Adrenal gland (tissue), 5 donors: Measurements from ENCODE around the gene TCEA2.

Experiments
- POLR2A ChIP-seq, 2 donors: fragments of 450-650 bp; IDR thresholded peaks; one replicate each; pipeline ENCODE4 v1.6.1; 2017; ENCODE audit warnings: antibody characterized with exemption in 2 of 2, mild to moderate bottlenecking in 2 of 2, moderate library complexity in 1 of 2
- TF ChIP-seq, protein P1 (sequence below), 6 experiments: fragments of 450-650 bp in 4 of 6; fragments of 200-600 bp in 2 of 6; sonication (generic) in 1 of 6; IDR thresholded peaks; 1 replicate in 5 of 6; 2 replicates in 1 of 6; pipeline versions ENCODE4 v1.5.1 to v1.8.0; 2016 to 2021; ENCODE audit warnings: antibody characterized with exemption in 6 of 6, mild to moderate bottlenecking in 2 of 6, moderate library complexity in 1 of 6
- donor health status: DM: no; HTN: no; CAD: no.

DNA sequence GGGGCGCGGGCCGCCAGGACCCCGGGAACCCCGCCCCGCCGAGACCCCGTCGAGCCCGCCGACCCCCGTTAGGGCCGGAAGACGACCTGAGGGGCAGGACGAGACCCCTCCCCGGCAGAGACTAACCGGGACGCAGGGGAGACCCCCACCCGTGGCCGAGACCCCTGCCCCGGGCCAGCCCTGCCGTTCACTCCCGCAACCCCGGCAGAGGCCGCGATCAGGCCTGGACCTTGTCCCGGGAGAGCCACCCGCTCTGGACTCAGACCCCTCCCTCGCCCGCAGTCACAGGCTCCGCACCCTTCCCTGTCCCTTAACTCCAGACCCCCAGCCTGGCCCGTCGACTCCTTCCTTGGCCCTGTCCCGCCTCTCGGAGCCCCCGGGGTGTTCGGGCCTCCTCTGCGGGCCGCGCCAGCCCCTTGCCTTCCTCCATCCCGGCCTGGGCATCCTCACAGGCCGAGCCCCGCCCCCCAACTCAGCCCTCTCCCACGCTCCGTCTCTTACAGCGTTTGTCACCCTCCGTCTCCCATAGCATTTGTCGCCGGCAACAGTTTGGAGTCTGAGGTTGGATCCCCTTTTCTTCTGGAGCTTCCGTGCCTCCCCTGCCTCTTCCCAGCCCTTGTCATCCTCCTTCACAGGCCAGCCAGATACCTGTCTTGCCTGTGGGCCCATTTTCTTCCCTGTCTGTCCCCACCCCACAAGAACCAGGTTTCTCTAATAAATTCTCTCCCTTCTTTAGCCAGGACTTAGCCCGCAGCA, 569 bp downstream of the TCEA2 start:
- TF ChIP-seq, protein P1, sequence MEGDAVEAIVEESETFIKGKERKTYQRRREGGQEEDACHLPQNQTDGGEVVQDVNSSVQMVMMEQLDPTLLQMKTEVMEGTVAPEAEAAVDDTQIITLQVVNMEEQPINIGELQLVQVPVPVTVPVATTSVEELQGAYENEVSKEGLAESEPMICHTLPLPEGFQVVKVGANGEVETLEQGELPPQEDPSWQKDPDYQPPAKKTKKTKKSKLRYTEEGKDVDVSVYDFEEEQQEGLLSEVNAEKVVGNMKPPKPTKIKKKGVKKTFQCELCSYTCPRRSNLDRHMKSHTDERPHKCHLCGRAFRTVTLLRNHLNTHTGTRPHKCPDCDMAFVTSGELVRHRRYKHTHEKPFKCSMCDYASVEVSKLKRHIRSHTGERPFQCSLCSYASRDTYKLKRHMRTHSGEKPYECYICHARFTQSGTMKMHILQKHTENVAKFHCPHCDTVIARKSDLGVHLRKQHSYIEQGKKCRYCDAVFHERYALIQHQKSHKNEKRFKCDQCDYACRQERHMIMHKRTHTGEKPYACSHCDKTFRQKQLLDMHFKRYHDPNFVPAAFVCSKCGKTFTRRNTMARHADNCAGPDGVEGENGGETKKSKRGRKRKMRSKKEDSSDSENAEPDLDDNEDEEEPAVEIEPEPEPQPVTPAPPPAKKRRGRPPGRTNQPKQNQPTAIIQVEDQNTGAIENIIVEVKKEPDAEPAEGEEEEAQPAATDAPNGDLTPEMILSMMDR (IDR thresholded peaks at IDR 0.05), result no peak
- TF ChIP-seq POLR2A (IDR thresholded peaks at IDR 0.05), result no peak
